GM18508 (cell line): ENCODE data around the gene NRF1.
"Not testable (repeated sequence)": the region's sequence is repeated elsewhere in the genome, so short reads cannot be mapped to it uniquely, and the experiment has no call there.

Experiments used
- ATAC-seq: cut with Tn5 transposase; IDR thresholded peaks from one replicate; pipeline ENCODE4 v1.9.1; 2021; ENCODE audit warnings: moderate number of reproducible peaks; ENCODE audit not compliant: insufficient read depth, unreplicated experiment

The NRF1 gene

DNA sequence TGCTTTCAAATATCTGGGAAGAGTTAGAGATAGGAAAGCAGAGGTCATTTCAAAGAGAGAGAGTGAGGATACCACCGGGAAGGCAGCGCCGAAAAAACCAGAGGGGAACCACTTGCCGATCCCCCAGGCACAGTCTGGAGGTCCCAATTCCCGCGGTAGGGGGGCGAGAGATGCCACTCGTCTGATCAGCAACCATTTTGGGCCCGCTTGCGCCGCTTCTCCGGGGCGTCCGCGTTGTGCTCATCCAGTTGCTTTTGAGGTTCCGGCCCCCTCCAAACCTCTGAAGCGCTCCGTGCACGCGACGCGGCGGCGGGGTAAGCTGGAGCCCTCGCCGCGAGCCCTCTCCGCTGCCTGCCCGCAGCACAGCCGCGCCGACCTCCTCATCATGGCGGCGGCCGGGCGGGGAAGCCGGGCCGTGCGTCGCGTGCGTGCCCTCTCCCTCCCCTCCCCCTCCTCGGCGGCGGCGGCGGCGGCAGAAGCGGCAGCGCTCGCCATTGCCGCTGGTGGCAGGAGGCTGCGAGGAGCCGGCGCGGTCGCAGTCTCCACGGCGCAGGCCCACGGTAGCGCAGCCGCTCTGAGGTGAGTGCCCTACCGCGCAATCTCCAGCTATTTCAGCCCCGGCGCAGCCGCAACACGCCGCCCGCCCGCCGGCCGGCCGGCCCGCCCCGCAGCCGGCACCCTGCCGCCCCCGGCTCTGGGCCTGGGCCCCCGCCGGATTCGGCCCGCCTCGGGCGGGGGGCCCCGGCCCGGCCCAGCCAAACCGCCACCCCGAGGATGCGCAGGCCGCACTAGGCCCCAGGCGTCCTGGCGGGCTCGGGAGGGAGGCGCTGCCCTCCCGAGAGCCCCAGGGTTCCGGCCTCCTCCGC lies at the start of gene NRF1:
Gene NRF1 (plus strand): TSS at position 475 of the 866 bp plus-strand sequence. CDS start 45,632 bp downstream, outside the sequence.
- peak; percentile 45 for ATAC-seq

GRCh38 chr7:129566323-129566722 lies 45.2 kb upstream of the NRF1 start:
- not testable (repeated sequence) for ATAC-seq

DNA sequence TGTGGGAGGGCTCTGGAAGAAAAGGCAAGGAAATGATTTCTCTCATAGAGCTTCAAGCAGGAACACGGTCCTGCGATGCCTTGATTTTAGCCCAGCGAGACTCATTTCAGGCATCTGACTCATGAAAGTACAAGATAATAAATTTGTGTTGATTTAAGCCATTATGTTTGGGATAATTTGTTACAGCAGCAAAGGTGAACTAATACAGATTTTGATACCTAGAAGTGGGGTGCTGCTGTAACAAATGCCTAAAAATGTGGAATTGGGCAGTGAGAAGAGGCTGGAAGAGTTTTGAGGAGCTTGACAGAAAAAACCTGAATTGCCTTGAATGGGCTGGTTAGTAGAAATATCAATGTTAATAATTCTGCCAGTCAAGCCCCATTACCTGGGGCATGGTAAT lies 44.1 kb upstream of the NRF1 start:
- no peak for ATAC-seq

GRCh38 chr7:129568240-129568639 lies 43.3 kb upstream of the NRF1 start:
- ATAC-seq, result no peak

- ATAC-seq, result no peak
Observed at GRCh38 chr7:129569326-129569725, 42.2 kb upstream of the NRF1 start.

GRCh38 chr7:129569811-129570215 lies 41.7 kb upstream of the NRF1 start:
- no peak for ATAC-seq

- ATAC-seq, result no peak
Observed at GRCh38 chr7:129571201-129571600, 40.3 kb upstream of the NRF1 start.

DNA sequence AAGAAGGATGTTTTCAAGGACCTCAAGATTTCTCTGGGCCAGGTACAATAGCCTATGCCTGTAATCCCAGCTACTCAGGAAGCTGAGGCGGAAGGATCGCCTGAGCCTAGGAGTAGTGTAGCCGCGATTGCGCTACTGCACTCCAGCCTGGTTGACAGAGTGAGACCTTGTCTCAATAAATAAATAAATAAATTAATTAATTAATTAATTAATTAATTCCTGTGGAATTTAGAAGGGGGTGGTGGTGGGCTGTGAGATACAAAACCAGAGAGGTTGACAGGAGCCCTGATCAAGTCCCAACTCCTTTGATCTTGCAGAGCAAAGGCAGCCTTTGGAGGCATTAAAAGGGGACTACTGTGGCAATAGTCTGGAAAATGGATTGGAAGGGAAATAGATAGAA lies 39.3 kb upstream of the NRF1 start:
- ATAC-seq, result no peak

- ATAC-seq, result no peak
Observed at GRCh38 chr7:129574487-129574886, 37.0 kb upstream of the NRF1 start.

DNA sequence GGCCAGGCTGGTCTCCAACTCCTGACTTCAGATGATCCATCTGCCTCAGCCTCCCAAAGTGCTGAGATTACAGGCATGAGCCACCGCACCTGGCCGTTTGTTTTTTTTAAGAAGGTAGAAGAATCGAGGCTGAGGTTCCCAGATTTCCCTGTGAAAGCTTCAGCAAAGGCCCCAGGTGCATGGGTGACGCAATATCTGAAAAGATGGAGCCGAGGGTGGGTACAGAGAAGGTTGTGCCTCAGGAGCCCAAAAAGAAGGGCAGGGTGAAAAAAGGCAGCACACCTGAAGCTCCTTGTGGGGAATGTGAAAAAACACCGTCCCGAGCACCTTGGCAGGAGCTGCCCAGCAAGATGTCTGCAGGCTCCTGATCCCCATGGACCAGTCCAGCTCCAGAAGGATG lies 35.8 kb upstream of the NRF1 start:
- ATAC-seq, result no peak

GRCh38 chr7:129576138-129576537 lies 35.4 kb upstream of the NRF1 start:
- no peak for ATAC-seq

GRCh38 chr7:129578829-129579228 lies 32.7 kb upstream of the NRF1 start:
- no peak for ATAC-seq

DNA sequence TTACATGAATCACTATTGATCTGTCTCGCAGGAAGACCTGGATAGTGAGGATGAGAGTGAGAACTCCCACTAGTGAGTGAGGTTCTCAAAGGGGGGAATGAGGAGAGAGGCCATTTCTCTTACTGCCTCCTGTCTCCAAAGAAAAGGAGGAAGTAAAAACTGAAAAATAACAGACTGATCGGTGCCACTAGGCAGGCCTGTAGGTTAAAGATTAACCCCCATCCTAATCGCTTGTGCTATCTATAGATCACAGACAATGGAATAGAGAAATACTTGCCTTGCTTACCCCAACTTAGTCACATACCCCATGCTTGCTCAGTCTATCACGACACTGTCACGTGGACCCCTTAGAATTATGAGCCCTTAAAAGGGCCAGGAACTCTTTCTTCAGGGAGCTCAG lies 25.3 kb upstream of the NRF1 start:
- ATAC-seq, result not testable (repeated sequence)

GRCh38 chr7:129588268-129588667 lies 23.3 kb upstream of the NRF1 start:
- ATAC-seq, result no peak

- ATAC-seq, result no peak
Observed at GRCh38 chr7:129591868-129592267, 19.7 kb upstream of the NRF1 start.

DNA sequence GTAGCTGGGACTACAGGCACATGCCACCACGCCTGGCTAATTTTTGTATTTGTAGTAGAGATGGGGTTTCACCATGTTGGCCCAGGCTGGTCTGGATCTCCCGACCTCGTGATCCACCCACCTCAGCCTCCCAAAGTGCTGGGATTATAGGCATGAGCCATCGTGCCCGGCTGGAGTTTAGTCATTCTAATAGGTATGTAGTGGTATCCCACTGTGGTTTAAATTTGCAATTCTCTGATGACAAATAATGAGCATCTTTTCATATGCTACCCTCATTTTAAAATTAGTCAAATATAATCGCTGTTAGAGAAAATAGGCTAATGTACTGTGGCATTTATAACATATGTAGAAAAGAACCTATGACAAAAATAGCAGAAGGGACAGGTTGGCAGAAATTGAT lies 15.1 kb upstream of the NRF1 start:
- ATAC-seq, result not testable (repeated sequence)

GRCh38 chr7:129597672-129598071 lies 13.8 kb upstream of the NRF1 start:
- ATAC-seq, result no peak

DNA sequence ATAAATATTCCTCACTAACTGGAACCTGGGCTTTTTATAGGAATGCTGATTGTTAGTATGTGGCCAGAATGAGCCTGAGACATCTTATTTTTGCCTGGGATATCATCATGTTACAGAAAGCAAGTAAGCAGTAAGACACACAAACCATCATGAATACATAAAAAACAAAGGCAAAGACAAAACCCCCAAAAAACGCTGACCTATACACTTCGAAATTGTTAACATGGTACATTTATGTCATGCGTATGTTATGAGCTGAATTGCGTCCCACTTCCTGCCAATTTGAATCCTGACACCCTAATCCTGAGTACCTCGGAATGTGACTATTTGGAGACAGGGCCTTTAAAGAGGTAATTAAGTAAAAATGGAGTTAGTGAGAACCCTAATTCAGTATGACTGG lies 12.3 kb upstream of the NRF1 start:
- no peak for ATAC-seq

DNA sequence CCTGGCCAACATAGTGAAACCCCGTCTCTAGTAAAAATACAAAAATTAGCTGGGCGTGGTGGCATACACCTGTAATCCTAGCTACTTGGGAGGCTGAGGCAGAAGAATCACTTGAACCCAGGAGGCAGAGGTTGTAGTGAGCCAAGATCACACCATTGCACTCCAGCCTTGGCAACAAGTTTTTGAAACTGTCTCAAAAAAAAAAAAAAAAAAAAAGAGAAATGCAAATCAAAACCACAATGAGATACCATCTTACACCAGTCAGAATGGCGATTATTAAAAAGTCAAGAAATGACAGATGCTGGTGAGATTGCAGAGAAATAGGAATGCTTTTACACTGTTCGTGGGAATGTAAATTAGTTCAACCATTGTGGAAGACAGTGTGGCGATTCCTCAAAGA lies 7.9 kb upstream of the NRF1 start:
- not testable (repeated sequence) for ATAC-seq

DNA sequence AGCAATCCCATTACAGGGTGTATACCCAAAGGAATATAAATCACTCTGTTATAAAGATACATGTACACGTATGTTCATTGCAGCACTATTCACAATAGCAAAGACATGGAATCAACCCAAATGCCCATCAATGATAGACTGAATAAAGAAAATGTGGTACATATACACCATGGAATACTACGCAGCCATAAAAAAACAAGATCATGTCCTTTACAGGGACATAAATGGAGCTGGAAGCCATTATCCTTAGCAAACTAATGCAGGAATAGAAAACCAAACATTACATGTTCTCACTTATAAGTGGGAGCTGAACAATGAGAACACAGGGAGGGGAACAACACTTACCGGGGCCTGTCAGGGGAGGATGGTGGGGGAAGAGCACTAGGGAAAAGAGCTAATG lies 7.5 kb upstream of the NRF1 start:
- not testable (repeated sequence) for ATAC-seq

GRCh38 chr7:129604713-129605437 lies 6.6 kb upstream of the NRF1 start:
- no peak for ATAC-seq
